ENCODE measurements around the gene CSK.
A peak's percentile ranks its signal among the peaks of the same experiment; 100 is the strongest.

CSK gene

GRCh38 chr15:74802862-74803447 lies 21.1 kb downstream of the CSK start:
- no peak for DNase-seq

- DNase-seq, result no peak
Observed at GRCh38 chr15:74804935-74805334, 23.1 kb downstream of the CSK start.

GRCh38 chr15:74807282-74807681 lies 25.4 kb downstream of the CSK start:
- DNase-seq, result no peak

- DNase-seq, result no peak
Observed at GRCh38 chr15:74808078-74808839, 26.4 kb downstream of the CSK start.

GRCh38 chr15:74808840-74809229 lies 27.0 kb downstream of the CSK start:
- DNase-seq, result no peak

DNA sequence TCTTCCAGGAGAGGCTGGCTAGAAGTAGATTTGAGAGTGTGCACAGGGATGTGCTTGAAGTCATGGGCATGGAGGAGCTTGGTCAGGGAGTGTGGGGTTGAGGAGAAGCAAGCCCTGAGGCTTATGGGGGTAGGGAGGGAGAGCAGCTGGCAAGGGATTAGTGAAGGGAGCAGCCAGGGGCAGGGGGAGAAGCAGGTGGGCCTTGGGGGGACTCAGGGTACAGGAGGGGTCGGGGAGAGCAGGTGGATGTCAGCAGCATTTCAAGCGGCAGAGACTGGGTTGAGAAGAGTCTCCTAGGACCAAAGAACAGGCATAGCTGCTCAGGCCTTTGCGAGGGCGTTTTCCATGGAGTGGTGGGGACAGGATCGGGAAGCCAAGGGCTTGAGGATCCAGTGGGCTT lies 27.4 kb downstream of the CSK start:
- no peak for DNase-seq

DNA sequence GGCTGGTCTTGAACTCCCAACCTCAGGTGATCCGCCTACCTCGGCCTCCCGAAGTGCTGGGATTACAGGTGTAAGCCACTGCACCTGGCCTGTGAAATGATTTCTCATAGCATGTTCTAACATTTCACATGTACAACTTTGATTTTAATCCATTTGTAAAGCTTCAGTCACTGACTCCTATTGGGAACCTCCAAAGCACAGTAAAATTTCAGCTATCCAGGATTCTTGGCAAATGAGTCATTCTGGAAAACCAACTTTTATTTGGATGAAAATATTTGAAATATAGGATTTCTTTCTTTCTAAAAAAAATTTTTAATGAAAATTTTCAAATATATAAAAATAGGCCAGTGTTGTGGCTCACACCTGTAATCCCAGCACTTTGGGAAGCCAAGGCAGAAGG lies 28.1 kb downstream of the CSK start:
- no peak for DNase-seq

- no peak for DNase-seq
Observed at GRCh38 chr15:74812533-74812932, 30.7 kb downstream of the CSK start, which contains the start of gene LMAN1L. Gene LMAN1L (plus strand): TSS chr15:74812835. CDS start chr15:74812855, 20 bp downstream.

DNA sequence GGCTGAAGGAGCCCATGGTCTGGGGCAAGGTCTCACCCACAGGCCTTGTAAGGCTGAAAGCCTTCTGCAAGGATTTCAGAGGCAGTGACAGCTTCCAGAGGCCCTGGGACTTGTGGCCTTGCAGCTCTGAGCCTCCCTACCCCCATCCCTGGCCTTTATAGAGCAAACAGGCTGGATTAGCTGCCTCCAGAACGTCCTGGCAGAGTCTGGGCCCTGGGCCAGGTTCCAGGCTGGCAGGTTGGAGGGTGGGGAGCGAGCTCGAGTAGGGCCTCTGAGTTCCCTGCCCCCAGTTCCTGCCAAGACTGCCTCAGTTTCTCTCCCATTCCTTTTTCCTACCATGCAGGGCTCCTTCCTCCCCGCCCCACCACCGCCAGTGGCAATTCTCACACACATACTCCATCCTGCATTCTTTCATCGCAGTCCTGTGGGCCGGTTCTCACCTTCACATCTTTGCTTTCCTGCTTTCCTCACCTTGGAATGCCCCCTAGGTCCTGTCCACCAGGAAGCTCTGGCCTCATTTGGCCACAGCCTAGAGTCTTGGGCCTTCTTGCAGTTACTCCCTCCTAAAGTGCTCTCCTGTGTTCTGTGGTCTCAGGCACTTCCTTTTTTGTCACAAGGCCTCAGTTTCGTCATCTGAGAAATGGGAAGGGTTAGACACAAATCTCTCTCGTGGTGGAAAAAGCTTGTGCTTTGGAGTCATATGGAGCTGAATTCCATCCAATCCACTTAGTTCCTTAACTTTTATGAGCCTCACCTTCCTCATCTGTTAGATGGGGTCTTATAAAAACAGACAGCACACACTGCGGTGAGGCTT lies 33.4 kb downstream of the CSK start:
- DNase-seq, result peak; percentile 50

- DNase-seq, result no peak
Observed at GRCh38 chr15:74815961-74816360, 34.1 kb downstream of the CSK start.

DNA sequence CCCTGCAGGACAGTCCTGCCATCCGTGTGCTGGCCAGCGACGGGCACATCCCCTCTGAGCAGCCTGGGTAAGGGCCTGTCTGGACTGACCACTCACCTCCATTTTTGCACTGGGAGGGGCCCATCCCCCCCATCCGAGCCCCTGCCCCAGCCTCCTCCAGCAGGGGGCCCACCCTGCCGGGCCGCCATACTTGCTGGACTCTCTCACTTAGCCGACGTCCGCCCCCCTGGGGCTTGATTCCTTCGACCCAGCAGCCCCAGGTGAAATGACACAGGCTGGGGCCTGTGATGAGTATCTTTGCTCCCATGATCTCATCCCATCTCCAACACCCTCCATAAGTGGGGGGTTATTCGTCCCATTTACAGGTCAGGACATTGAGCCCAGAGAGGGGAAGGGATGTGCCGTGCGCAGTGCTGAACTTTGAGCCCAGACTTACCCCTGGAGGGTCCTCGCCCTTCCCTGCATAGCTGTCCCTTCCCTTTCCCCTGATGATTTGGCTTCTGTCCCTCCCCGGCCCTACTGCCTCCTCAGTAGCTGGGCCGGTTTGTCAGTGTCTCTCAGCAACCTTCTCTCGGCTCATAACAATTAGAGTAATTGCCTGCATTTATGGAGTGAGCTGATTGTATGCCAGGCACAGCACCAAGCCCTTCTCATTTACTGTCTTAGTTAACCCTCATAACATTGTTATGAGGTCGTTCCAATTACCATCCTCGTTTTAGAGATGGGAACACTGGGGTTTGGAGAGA lies 34.9 kb downstream of the CSK start:
- peak; percentile 53 for DNase-seq

DNA sequence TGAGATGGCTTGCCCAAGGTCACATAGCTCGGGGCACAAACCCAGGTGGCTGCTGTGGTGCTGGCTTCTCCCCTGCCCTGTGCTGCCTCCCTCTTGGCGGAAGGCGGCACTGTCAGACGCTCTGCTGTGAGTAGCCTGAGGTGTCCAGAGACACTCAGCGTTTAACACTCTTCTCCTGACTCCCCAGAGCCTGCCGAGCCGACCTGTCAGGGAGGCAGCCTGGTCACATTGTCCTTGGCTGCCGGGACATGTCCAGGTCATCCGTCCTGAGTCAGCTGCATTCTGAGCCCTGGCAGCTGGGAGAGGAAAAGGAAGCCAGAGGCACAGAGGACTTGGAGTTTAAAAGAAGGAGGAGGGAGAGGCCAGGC lies 35.5 kb downstream of the CSK start:
- no peak for DNase-seq

GRCh38 chr15:74820056-74820455 lies 38.2 kb downstream of the CSK start:
- DNase-seq, result no peak

DNA sequence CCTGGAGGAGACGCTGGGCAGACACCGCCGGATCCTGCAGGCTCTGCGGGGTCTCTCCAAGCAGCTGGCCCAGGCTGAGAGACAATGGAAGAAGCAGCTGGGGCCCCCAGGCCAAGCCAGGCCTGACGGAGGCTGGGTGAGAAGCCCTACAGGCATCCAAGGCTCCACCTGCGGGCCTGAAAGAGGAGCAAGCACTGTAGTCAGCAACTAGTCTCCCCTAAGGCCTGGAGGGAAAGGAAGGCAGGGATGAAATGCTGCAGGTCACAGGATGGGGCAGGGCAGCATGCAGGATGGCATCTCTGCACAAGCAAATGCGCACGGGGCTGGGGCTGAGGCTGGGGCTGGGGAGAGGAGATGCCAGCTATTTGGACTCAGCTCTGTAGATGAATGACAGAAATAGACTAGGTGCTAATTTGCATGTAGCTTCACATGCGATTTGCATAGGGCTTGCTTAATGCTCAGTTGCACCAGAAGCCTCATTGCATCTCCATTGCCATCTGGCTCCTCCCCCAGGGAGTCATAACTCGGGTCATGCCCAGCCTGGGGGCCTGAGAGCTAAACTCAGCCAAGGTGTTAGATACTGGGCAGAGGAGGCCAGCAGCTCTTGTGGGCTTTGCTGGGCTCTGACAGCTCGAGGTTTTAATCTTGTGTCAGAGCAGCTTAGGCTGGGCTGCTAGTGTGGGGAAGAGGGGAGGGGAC lies 39.4 kb downstream of the CSK start:
- DNase-seq, result peak; percentile 49

GRCh38 chr15:74821790-74822158 lies 39.9 kb downstream of the CSK start:
- DNase-seq, result no peak

DNA sequence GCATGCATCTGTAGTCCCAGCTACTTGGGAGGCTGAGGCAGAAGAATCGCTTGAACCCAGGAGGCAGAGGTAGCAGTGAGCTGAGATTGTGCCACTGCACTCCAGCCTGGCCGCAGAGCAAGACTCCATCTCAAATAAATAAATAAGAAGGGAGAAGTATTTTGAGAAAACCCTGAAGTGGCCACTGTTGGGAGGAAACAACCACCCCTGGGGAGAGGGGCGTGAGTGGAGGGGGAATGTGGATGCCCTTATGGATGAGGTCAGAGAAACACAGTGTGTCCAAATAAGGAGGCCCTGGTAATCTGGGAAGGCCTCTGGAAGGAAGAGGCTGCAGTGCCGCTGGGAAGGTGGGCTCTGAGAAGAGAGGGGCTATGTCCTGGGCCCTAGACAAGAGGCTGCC lies 40.4 kb downstream of the CSK start:
- no peak for DNase-seq

DNA sequence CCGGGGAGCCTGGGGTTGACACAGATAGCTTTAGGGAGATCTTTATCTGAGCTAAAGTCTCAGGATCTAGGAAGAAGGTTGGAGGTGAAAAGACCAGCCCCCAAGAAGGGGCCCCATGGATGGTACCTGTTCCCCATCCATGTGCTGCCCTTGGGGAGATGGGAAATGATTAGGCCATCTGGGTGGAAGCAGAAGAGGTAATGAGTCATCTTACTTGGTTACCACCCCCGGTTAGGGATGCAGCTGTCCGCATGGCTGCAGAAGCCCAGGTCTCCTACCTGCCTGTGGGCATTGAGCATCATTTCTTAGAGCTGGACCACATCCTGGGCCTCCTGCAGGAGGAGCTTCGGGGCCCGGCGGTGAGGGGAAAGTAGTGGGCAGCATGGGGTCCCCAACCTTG lies 41.4 kb downstream of the CSK start:
- DNase-seq, result no peak

DNA sequence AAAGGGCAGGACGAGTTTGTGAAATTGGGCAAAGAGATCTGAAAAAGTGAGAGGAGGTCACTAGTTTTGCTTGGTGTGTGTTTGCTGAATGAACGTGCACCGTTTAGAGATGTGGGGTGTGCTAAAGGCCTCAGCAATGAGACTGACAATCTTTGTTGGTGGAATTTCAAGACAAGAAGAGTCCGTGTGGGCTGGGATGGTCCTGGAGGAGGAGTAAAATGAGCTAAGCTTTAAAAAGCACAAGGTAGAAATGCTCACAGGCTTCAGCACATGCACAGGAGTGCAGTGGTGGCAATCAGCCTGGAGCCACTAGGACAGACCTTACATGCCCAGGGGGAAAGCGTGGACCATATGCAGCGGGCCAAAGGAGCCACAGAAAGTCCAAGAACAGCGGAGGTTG lies 43.1 kb downstream of the CSK start:
- DNase-seq, result no peak

DNA sequence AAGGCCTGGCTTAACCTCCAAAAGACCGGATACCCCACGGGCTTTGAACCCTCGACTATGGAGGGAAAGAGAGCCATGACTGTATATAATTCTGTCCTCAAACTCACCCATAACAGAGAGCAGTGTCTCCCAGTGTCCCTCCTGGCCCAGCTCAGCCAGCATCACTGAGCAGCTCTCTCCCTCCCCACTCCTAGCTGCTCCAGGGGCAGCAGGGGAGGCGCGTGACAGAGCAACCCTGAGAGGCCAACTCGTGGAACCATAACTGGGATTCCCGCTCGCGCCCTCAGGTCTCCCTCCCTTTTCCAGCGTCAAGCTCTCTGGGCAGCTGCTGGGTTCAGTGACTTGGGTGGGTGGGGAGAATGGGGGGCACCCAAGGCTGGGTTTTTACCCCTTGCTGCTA lies 44.0 kb downstream of the CSK start:
- no peak for DNase-seq

GRCh38 chr15:74826364-74826819 lies 44.5 kb downstream of the CSK start, which contains the start of gene CPLX3:
Gene CPLX3 (plus strand): TSS chr15:74826627. CDS start chr15:74826704, 77 bp downstream.
- DNase-seq, result no peak

DNA sequence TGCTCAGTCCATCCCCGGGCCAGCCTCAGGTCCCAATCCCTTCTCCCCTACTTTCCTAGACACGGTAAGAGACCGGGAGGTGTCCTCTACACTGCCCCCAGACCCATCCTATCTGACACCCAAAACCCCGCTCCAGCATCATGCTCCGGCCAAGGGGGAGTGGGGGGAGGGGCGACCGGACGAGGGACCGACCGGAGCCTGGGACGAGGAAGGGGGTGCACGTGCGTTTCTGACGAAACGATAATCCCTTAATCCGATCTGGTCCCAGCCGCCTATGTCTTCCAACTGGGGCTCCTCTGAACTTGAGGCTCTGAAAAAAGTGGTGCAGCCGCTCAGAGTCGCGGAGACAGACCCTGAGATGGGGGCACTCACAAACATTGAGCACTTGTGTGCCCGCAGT lies 45.0 kb downstream of the CSK start:
- DNase-seq, result no peak

DNA sequence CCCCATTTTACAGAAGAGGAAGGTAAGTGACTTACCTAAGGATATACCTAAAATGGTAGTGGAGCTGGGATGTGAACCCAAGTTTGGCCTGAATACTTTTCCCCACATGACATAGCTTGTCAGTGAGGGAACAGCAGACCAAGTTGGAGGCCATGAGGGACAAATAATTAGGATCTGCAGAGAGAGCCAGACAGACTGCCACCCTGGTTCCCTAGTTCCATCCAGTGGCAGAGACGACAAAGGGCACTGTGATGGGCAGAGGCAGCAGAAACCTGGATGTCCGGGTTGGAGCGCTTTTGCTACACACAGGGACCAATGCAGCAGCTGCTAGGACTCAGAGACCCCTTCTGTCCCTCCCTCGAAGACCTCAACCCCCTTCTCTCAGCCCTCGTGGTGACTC lies 45.7 kb downstream of the CSK start:
- DNase-seq, result no peak

GRCh38 chr15:74828835-74829234 lies 47.0 kb downstream of the CSK start:
- no peak for DNase-seq

Measured in NCI-H1694 treated with DMSO at 0.1 percent for 48 hours (cell line).